CD14-positive monocyte (primary cell): ENCODE results near the gene IL1F10. TPM values are rescaled to one million over a fixed set of nuclear protein-coding genes. Genes with fewer than 3 reads are reported as not detected.

Source experiments
- DNase-seq, 3 donors: peaks; one replicate each; pipeline ENCODE4 v3.0.0-alpha.2; 2011 to 2022
- H2AFZ ChIP-seq: 2 replicates; pipeline ENCODE4 v1.6.0; 2012; ENCODE audit warnings: mild to moderate bottlenecking, low read depth, low read length, inconsistent platforms; ENCODE audit not compliant: insufficient read depth, poor library complexity, severe bottlenecking
- H3K27ac ChIP-seq, 2 donors: 1 replicate in 1 of 2; 2 replicates in 1 of 2; pipeline ENCODE4 v1.5.1; 2012 to 2013; ENCODE audit warnings: low read length in 2 of 2, control low read depth in 1 of 2, inconsistent platforms in 1 of 2, low read depth in 1 of 2, mild to moderate bottlenecking in 1 of 2
- H3K27me3 ChIP-seq, 2 donors: one replicate each; pipeline versions ENCODE4 v1.6.0 to v1.6.1; 2011 to 2013; ENCODE audit warnings: low read length in 2 of 2; ENCODE audit not compliant: control insufficient read depth in 2 of 2, insufficient read depth in 2 of 2
- H3K36me3 ChIP-seq, 2 donors: replicated peaks in 1 of 2; 1 replicate in 1 of 2; 2 replicates in 1 of 2; pipeline versions ENCODE4 v1.5.1 to v1.6.1; 2012 to 2013; ENCODE audit warnings: low read length in 2 of 2, control low read depth in 1 of 2, inconsistent platforms in 1 of 2, mild to moderate bottlenecking in 1 of 2; ENCODE audit not compliant: insufficient read depth in 2 of 2, control insufficient read depth in 1 of 2
- H3K4me1 ChIP-seq, 2 donors: 1 replicate in 1 of 2; 2 replicates in 1 of 2; pipeline versions ENCODE4 v1.5.1 to v1.6.1; 2012 to 2013; ENCODE audit warnings: low read length in 2 of 2, control low read depth in 1 of 2, inconsistent platforms in 1 of 2, mild to moderate bottlenecking in 1 of 2, moderate library complexity in 1 of 2; ENCODE audit not compliant: insufficient read depth in 2 of 2, control insufficient read depth in 1 of 2
- H3K4me2 ChIP-seq: replicated peaks from 2 replicates; pipeline ENCODE3; 2012; ENCODE audit warnings: low read length, moderate library complexity, mild to moderate bottlenecking; ENCODE audit not compliant: poor library complexity, severe bottlenecking; ENCODE audit errors: extremely low read depth
- H3K4me3 ChIP-seq, 3 experiments: fragments of 200-600 bp in 1 of 3; sonication (generic) in 1 of 3; replicated peaks in 1 of 3; 1 replicate in 2 of 3; 2 replicates in 1 of 3; pipeline ENCODE4 v1.5.1; 2011 to 2013; ENCODE audit warnings: low read length in 3 of 3, mild to moderate bottlenecking in 3 of 3, control low read depth in 2 of 3, low read depth in 2 of 3, inconsistent platforms in 1 of 3, moderate library complexity in 1 of 3
- H3K79me2 ChIP-seq: 2 replicates; pipeline ENCODE4 v1.6.0; 2012; ENCODE audit warnings: mild to moderate bottlenecking, control low read depth, inconsistent platforms, low read length, moderate library complexity; ENCODE audit not compliant: insufficient read depth
- H3K9ac ChIP-seq: 2 replicates; pipeline ENCODE4 v1.6.0; 2017; ENCODE audit warnings: low read length, mild to moderate bottlenecking; ENCODE audit not compliant: insufficient read depth, poor library complexity, severe bottlenecking
- H3K9me3 ChIP-seq, 2 donors: replicated peaks in 1 of 2; 1 replicate in 1 of 2; 2 replicates in 1 of 2; pipeline versions ENCODE4 v1.5.1 to v1.6.1; 2012 to 2013; ENCODE audit warnings: low read length in 2 of 2, control low read depth in 1 of 2; ENCODE audit not compliant: control insufficient read depth in 1 of 2, insufficient read depth in 1 of 2
- H4K20me1 ChIP-seq: 2 replicates; pipeline ENCODE4 v1.6.0; 2012; ENCODE audit warnings: mild to moderate bottlenecking, low read length, control low read depth, moderate library complexity; ENCODE audit not compliant: insufficient read depth
- H3K27ac Mint-ChIP-seq, 7 donors: one replicate each; pipeline ENCODE4 v1.8.0; 2020; ENCODE audit warnings: mild to moderate bottlenecking in 7 of 7, mixed read lengths in 7 of 7, moderate library complexity in 6 of 7, inconsistent platforms in 2 of 7
- H3K27me3 Mint-ChIP-seq, 3 donors: one replicate each; pipeline ENCODE4 v1.8.0; 2021 to 2022; ENCODE audit warnings: low read depth in 3 of 3, mild to moderate bottlenecking in 3 of 3, mixed read lengths in 3 of 3, moderate library complexity in 3 of 3, inconsistent platforms in 1 of 3
- H3K36me3 Mint-ChIP-seq, 2 donors: one replicate each; pipeline ENCODE4 v1.8.0; 2020; ENCODE audit warnings: mixed read lengths in 2 of 2, inconsistent platforms in 1 of 2, mild to moderate bottlenecking in 1 of 2
- H3K4me1 Mint-ChIP-seq: one replicate; pipeline ENCODE4 v1.8.0; 2020; ENCODE audit warnings: mild to moderate bottlenecking, mixed read lengths
- H3K4me3 Mint-ChIP-seq, 2 donors: one replicate each; pipeline ENCODE4 v1.8.0; 2020; ENCODE audit warnings: mild to moderate bottlenecking in 2 of 2, mixed read lengths in 2 of 2, moderate library complexity in 1 of 2
- H3K9me3 Mint-ChIP-seq, 7 donors: one replicate each; pipeline ENCODE4 v1.8.0; 2020 to 2022; ENCODE audit warnings: mixed read lengths in 7 of 7, mild to moderate bottlenecking in 6 of 7, moderate library complexity in 6 of 7, inconsistent platforms in 2 of 7
- WGBS: methylation state at CpG from one replicate; pipeline ENCODE4 v1.1.5; 2013; ENCODE audit warnings: missing lambda C conversion rate; ENCODE audit not compliant: insufficient coverage; 5-methylcytosine and 5-hydroxymethylcytosine counted together
- intact Hi-C, 2 donors: fragments of 100-400 bp; cut with micrococcal nuclease; formaldehyde crosslinking; loops; one replicate each; pipeline versions ENCODE4 v1.15.0 to v1.15.1; 2023
- polyA plus RNA-seq, 3 donors: library from polyadenylated mRNA; depleted of rRNA in 1 of 3; unstranded in 2 of 3; stranded (reverse) in 1 of 3; fragments of 300-500 nt in 2 of 3; fragments of >200 nt in 1 of 3; fragmentation: Illumina TruSeq in 2 of 3; gene quantifications; 1 replicate in 2 of 3; 2 replicates in 1 of 3; pipeline ENCODE4 v1.2.3, GENCODE V29; 2012 to 2021
- TF ChIP-seq, protein P1 (sequence below): fragments of 200-600 bp; IDR thresholded peaks from one replicate; pipeline ENCODE4 v1.8.0; 2022; ENCODE audit warnings: antibody characterized with exemption, mild to moderate bottlenecking

Gene IL1F10
- polyA plus RNA-seq, 3 donors, result not detected

DNA sequence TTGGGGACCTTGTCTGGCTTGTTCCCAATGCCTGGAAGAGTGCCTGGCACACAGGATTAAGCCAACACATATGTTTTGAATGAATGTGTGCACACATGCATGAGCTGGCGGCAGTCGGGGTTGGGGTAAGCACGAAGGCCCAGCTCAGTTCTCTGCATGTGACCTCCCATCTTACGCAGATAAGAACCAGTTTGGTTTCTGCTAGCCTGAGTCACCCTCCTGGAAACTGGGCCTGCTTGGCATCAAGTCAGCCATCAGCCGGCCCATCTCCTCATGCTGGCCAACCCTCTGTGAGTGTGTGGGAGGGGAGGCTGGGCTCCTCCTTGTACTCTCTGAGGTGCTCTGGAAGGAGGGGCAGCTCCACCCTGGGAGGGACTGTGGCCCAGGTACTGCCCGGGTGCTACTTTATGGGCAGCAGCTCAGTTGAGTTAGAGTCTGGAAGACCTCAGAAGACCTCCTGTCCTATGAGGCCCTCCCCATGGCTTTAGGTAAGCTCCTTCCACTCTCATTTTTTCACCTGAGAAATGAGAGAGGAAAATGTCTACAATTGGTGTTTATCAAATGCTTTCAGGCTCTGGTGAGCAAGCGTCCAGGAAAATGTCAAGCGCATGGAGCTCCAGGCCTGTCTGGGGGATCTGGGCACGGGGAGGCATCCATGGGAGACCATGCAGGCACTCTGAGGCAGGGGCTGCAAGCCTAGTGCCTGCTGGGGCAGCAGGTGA is 49.9 kb downstream of the IL1F10 start:
- H3K36me3 ChIP-seq, result no peaks in the 10 kb centered on the region
- Mint-ChIP-seq H3K36me3 (peaks cover 0 to 4% of the 10 kb centered on the region in 2 donors), H3K9me3 (peaks cover 3 to 9% (median 3%) of the 10 kb centered on the region in 7 donors), H3K4me1 (peaks cover 32% of the 10 kb centered on the region), H3K4me3 (no peak overlapping the region), H3K27me3 (peaks cover 0 to 2% (median 0%) of the 10 kb centered on the region in 3 donors), H3K27ac (peak overlapping the region in 1 of 7 donors; percentile 33)
- H3K9ac ChIP-seq, result no peak overlapping the region
- intact Hi-C loops, result no loop called here
- TF ChIP-seq, protein P1, sequence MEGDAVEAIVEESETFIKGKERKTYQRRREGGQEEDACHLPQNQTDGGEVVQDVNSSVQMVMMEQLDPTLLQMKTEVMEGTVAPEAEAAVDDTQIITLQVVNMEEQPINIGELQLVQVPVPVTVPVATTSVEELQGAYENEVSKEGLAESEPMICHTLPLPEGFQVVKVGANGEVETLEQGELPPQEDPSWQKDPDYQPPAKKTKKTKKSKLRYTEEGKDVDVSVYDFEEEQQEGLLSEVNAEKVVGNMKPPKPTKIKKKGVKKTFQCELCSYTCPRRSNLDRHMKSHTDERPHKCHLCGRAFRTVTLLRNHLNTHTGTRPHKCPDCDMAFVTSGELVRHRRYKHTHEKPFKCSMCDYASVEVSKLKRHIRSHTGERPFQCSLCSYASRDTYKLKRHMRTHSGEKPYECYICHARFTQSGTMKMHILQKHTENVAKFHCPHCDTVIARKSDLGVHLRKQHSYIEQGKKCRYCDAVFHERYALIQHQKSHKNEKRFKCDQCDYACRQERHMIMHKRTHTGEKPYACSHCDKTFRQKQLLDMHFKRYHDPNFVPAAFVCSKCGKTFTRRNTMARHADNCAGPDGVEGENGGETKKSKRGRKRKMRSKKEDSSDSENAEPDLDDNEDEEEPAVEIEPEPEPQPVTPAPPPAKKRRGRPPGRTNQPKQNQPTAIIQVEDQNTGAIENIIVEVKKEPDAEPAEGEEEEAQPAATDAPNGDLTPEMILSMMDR, result no peak
- H3K4me3 ChIP-seq, result no peak overlapping the region
- H3K27ac ChIP-seq, result no peak overlapping the region
- WGBS, result 93% methylated on average over 8 of the region's 9 CpGs
- no peak overlapping the region for H2AFZ ChIP-seq
- no peaks in the 10 kb centered on the region for H3K27me3 ChIP-seq
- peak in 1 of 3 donors; percentile 49 for DNase-seq
- H3K79me2 ChIP-seq, result no peaks in the 10 kb centered on the region
- peaks cover 69 to 78% of the 10 kb centered on the region in 2 donors for H3K4me1 ChIP-seq
- H3K4me2 ChIP-seq, result no peak overlapping the region
- H4K20me1 ChIP-seq, result no peaks in the 10 kb centered on the region
- H3K9me3 ChIP-seq, result no peaks in the 10 kb centered on the region

DNA sequence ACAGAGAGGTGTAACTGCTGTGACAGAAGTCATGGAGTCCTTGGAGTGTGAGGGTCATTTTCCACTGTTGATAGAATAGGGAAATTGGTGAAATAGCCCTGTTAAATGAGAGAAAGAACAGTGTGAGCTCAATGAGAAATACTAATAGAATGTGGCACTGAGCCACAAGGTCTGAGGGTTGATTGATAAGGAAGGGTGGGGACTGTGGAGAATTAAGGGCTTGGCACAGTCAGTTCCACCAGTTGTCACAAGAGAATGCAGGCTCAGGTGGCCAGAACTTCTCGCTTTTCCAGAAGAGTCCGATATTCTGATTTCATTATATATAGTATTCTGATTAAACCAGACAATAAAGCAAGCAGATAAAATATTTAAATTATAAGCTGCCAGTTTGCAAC is 50.5 kb downstream of the IL1F10 start:
- peaks cover 36% of the 10 kb centered on the region for H3K4me1 Mint-ChIP-seq
- H3K4me2 ChIP-seq, result no peak overlapping the region

More for the DNA sequence above, 50.5 kb downstream of the IL1F10 start:
- no peak overlapping the region for H3K4me3 Mint-ChIP-seq
- Histone ChIP-seq H3K4me1 (peaks cover 70 to 78% of the 10 kb centered on the region in 2 donors), H4K20me1 (no peaks in the 10 kb centered on the region), H3K36me3 (no peaks in the 10 kb centered on the region), H3K9ac (no peak overlapping the region), H3K4me3 (no peak overlapping the region), H3K27ac (no peak overlapping the region), H3K79me2 (no peaks in the 10 kb centered on the region), H3K27me3 (no peaks in the 10 kb centered on the region), H3K9me3 (no peaks in the 10 kb centered on the region), H2AFZ (no peak overlapping the region)
- no peak for DNase-seq
- no CpG with 5 or more reads among the region's 2 CpGs for WGBS
- H3K36me3 Mint-ChIP-seq, result peaks cover 0 to 4% of the 10 kb centered on the region in 2 donors
- peaks cover 0 to 2% (median 0%) of the 10 kb centered on the region in 3 donors for H3K27me3 Mint-ChIP-seq
- intact Hi-C loops, result no loop called here
- peaks cover 3 to 9% (median 3%) of the 10 kb centered on the region in 7 donors for H3K9me3 Mint-ChIP-seq
- TF ChIP-seq, protein P1, result no peak
- no peak overlapping the region for H3K27ac Mint-ChIP-seq
